HepG2 (cell line): ENCODE measurements around the gene GPATCH8. TPM values are rescaled to one million over a fixed set of nuclear protein-coding genes. Genes with fewer than 3 reads are reported as not detected.

Source experiments
- CEBPG ChIP-seq: IDR thresholded peaks from 2 replicates; pipeline ENCODE4 v1.6.1; 2016
- MAZ ChIP-seq, 2 experiments: sonication (generic) in 1 of 2; formaldehyde crosslinking in 1 of 2; IDR thresholded peaks; 2 replicates each; pipeline versions ENCODE4 v1.5.0 to v1.6.1; 2012 to 2020; ENCODE audit warnings: low read depth in 2 of 2, mild to moderate bottlenecking in 2 of 2, borderline replicate concordance in 1 of 2, improper control_type of control experiment in 1 of 2, low read length in 1 of 2, missing genetic modification reagents in 1 of 2, moderate library complexity in 1 of 2
- NONO ChIP-seq, 2 experiments: fragments of 450-650 bp in 1 of 2; sonication (generic) in 1 of 2; formaldehyde crosslinking in 1 of 2; IDR thresholded peaks in 1 of 2; conservative IDR thresholded peaks in 1 of 2; 2 replicates each; pipeline versions ENCODE4 v1.6.1 to v1.8.0; 2017 to 2022; ENCODE audit warnings: mild to moderate bottlenecking in 1 of 2, missing genetic modification reagents in 1 of 2, moderate library complexity in 1 of 2
- SAP130 ChIP-seq: IDR thresholded peaks from 2 replicates; pipeline ENCODE4 v1.6.1; 2016; ENCODE audit warnings: low read depth
- SIN3B ChIP-seq: fragments of 150-350 bp; IDR thresholded peaks from 2 replicates; pipeline ENCODE4 v1.6.1; 2014; ENCODE audit warnings: low read length
- SMAD1 ChIP-seq: sonication (generic); formaldehyde crosslinking; IDR thresholded peaks from 2 replicates; pipeline ENCODE4 v1.4.0; 2020; ENCODE audit warnings: missing genetic modification reagents, low read depth, mild to moderate bottlenecking, borderline replicate concordance
- SMAD9 ChIP-seq: sonication (generic); formaldehyde crosslinking; IDR thresholded peaks from 2 replicates; pipeline ENCODE4 v1.5.1; 2020; ENCODE audit warnings: mild to moderate bottlenecking, missing genetic modification reagents
- SPEN ChIP-seq: sonication (generic); formaldehyde crosslinking; IDR thresholded peaks from 2 replicates; pipeline ENCODE4 v1.5.1; 2020; ENCODE audit warnings: low read depth, mild to moderate bottlenecking, missing genetic modification reagents
- SUZ12 ChIP-seq: fragments of 150-350 bp; IDR thresholded peaks from 2 replicates; pipeline ENCODE4 v1.6.1; 2014; ENCODE audit warnings: low read depth, low read length
- TBX2 ChIP-seq: sonication (generic); formaldehyde crosslinking; IDR thresholded peaks from 2 replicates; pipeline ENCODE4 v1.5.0; 2020; ENCODE audit warnings: missing genetic modification reagents, mild to moderate bottlenecking, borderline replicate concordance
- WIZ ChIP-seq: sonication (generic); formaldehyde crosslinking; IDR thresholded peaks from 2 replicates; pipeline ENCODE4 v1.5.1; 2020; ENCODE audit warnings: mild to moderate bottlenecking, missing genetic modification reagents
- ZSCAN21 ChIP-seq: sonication (generic); formaldehyde crosslinking; IDR thresholded peaks from 2 replicates; pipeline ENCODE4 v1.8.0; 2022; ENCODE audit warnings: mild to moderate bottlenecking, missing genetic modification reagents, moderate library complexity, borderline replicate concordance
- polyA plus RNA-seq, 8 experiments: library from polyadenylated mRNA; depleted of rRNA in 3 of 8; stranded (reverse) in 7 of 8; unstranded in 1 of 8; fragments of >200 nt; fragmentation: Illumina TruSeq in 4 of 8; extraction: Trizol in 4 of 8; gene quantifications; 2 replicates each; pipeline versions ENCODE4 v1.2.1 to v1.2.3, GENCODE V29; 2011 to 2016; ENCODE audit warnings: low read depth in 4 of 8, missing spikeins in 1 of 8, mixed read lengths in 1 of 8; ENCODE audit not compliant: insufficient read depth in 1 of 8
- total RNA-seq, 5 experiments: library from RNA; depleted of rRNA; stranded (reverse); fragments of >200 nt; fragmentation: Illumina TruSeq; extraction: Trizol; gene quantifications; 2 replicates each; pipeline ENCODE4 v1.2.3, GENCODE V29; 2016; ENCODE audit warnings: low read depth in 1 of 5
- TF ChIP-seq, protein P1 (sequence below): sonication (generic); formaldehyde crosslinking; IDR thresholded peaks from 2 replicates; pipeline ENCODE4 v1.5.0; 2020; ENCODE audit warnings: missing genetic modification reagents
- TF ChIP-seq, protein P2 (sequence below): sonication (generic); formaldehyde crosslinking; IDR thresholded peaks from 2 replicates; pipeline ENCODE4 v1.5.1; 2020; ENCODE audit warnings: missing genetic modification reagents, mild to moderate bottlenecking, borderline replicate concordance
- TF ChIP-seq, protein P3 (sequence below), 2 experiments: fragments of 450-650 bp in 1 of 2; sonication (generic) in 1 of 2; formaldehyde crosslinking in 1 of 2; IDR thresholded peaks; 2 replicates each; pipeline versions ENCODE4 v1.6.1 to v1.8.0; 2016 to 2022; ENCODE audit warnings: antibody characterized with exemption in 1 of 2, mild to moderate bottlenecking in 1 of 2, missing genetic modification reagents in 1 of 2
- TF ChIP-seq, protein P4 (sequence below): IDR thresholded peaks from 2 replicates; pipeline ENCODE4 v1.6.1; 2012; ENCODE audit warnings: inconsistent platforms

GPATCH8 gene
- total and polyA plus RNA-seq, 2 of the 13 experiments (the other 11 are each of a cell fraction or from before 2014, with no cell fraction given) = 20.7 to 21.5 TPM

DNA sequence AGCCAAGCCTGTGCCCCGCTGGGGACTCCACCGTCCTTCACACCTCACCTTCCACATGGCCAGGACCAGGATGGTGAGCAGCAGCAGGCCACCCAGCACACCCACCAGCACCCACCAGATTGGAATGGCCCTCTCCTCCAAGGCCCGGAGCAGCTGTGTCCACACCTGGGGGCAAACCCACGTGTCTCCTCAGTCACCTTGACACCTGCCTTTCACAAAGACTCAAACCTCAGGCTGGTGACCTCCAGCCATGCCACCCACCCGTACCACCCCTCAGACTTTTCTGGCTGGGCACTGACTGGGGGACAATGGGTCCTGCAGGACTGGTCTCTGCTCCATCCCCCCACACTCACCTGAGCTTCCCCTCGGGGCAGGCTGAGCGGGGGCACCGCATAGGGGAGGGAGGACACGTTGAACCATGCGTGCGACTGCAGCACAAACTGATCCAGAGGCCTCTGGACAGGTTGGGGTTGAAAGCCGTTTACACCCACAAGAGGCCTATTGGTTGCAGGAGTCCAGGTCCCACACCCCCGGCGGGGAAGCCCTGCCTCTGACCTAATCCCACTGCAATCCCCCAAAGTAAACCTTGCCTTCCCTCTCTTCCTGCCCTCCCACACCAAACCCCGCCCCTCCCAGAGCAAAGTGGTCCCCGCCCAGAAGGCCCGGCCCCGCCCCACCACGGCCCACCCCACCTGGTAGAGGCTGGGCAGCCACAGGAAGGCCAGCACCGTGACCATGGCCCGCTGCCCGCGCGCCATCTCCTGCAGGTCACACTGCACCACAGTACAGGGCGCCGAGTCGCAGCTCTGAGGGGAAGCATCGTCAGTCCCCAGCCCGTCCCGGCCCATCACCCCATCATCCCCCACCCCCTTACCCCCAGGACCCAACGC is 128.7 kb downstream of the GPATCH8 start (continued):
- TF ChIP-seq, protein P1, sequence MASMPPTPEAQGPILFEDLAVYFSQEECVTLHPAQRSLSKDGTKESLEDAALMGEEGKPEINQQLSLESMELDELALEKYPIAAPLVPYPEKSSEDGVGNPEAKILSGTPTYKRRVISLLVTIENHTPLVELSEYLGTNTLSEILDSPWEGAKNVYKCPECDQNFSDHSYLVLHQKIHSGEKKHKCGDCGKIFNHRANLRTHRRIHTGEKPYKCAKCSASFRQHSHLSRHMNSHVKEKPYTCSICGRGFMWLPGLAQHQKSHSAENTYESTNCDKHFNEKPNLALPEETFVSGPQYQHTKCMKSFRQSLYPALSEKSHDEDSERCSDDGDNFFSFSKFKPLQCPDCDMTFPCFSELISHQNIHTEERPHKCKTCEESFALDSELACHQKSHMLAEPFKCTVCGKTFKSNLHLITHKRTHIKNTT (CRISPR knock-in tag) = no peak
- TF ChIP-seq, protein P2, sequence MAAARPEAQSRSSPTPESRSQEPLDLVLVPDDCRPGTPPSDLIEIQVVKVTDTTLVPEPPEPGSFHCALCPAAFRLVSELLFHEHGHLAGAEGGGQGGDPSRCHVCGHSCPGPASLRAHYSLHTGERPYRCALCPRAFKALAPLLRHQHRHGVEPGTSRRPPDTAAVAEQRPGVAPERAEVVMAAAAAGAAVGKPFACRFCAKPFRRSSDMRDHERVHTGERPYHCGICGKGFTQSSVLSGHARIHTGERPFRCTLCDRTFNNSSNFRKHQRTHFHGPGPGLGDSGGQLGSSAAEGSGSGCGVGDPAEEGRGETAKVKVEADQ (CRISPR knock-in tag) = no peak
- TF ChIP-seq, protein P3, sequence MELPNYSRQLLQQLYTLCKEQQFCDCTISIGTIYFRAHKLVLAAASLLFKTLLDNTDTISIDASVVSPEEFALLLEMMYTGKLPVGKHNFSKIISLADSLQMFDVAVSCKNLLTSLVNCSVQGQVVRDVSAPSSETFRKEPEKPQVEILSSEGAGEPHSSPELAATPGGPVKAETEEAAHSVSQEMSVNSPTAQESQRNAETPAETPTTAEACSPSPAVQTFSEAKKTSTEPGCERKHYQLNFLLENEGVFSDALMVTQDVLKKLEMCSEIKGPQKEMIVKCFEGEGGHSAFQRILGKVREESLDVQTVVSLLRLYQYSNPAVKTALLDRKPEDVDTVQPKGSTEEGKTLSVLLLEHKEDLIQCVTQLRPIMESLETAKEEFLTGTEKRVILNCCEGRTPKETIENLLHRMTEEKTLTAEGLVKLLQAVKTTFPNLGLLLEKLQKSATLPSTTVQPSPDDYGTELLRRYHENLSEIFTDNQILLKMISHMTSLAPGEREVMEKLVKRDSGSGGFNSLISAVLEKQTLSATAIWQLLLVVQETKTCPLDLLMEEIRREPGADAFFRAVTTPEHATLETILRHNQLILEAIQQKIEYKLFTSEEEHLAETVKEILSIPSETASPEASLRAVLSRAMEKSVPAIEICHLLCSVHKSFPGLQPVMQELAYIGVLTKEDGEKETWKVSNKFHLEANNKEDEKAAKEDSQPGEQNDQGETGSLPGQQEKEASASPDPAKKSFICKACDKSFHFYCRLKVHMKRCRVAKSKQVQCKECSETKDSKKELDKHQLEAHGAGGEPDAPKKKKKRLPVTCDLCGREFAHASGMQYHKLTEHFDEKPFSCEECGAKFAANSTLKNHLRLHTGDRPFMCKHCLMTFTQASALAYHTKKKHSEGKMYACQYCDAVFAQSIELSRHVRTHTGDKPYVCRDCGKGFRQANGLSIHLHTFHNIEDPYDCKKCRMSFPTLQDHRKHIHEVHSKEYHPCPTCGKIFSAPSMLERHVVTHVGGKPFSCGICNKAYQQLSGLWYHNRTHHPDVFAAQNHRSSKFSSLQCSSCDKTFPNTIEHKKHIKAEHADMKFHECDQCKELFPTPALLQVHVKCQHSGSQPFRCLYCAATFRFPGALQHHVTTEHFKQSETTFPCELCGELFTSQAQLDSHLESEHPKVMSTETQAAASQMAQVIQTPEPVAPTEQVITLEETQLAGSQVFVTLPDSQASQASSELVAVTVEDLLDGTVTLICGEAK (IDR thresholded peaks at IDR 0.05) = no peak
- TF ChIP-seq, protein P3 (CRISPR knock-in tag; IDR thresholded peaks at IDR 0.05) = peak; percentile 57; the same call in 1 of the 2 replicates
- TF ChIP-seq, protein P4, sequence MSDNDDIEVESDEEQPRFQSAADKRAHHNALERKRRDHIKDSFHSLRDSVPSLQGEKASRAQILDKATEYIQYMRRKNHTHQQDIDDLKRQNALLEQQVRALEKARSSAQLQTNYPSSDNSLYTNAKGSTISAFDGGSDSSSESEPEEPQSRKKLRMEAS = peak; percentile 73
- TF ChIP-seq MAZ (IDR thresholded peaks at IDR 0.05; ENCODE audit: borderline replicate concordance, low read depth, low read length) = 0 out of 2 replicates have a peak, but pooled peaks have one; percentile 7
- TF ChIP-seq MAZ (CRISPR knock-in tag; IDR thresholded peaks at IDR 0.05; ENCODE audit: low read depth) = peak; percentile 79
- peak; percentile 71; the same call in 1 of the 2 replicates for TF ChIP-seq TBX2 (CRISPR knock-in tag)
- no peak for TF ChIP-seq NONO (IDR thresholded peaks at IDR 0.05)
- TF ChIP-seq NONO (CRISPR knock-in tag; conservative IDR thresholded peaks at IDR 0.05) = peak; percentile 50; the same call in 1 of the 2 replicates
- peak; percentile 52 for TF ChIP-seq SPEN
- peak; percentile 84 for TF ChIP-seq SMAD1 (CRISPR knock-in tag)
- TF ChIP-seq CEBPG = peak; percentile 40; the same call in 1 of the 2 replicates
- peak; percentile 43; the same call in 1 of the 2 replicates for TF ChIP-seq WIZ (CRISPR knock-in tag)
- no peak for TF ChIP-seq SMAD9 (CRISPR knock-in tag)
- 0 out of 2 replicates have a peak, but pooled peaks have one; percentile 27 for TF ChIP-seq ZSCAN21 (CRISPR knock-in tag)
- TF ChIP-seq SIN3B = no peak
- TF ChIP-seq SUZ12 = no peak
- peak; percentile 74 for TF ChIP-seq SAP130 (CRISPR knock-in tag)
